LNCAP (cell line): ENCODE data around the gene PPRC1.

Experiments
- TF ChIP-seq, protein P1 (sequence below): fragments of 450-650 bp; IDR thresholded peaks from 2 replicates; pipeline ENCODE4 v1.5.1; 2017; ENCODE audit warnings: mild to moderate bottlenecking

PPRC1 gene

DNA sequence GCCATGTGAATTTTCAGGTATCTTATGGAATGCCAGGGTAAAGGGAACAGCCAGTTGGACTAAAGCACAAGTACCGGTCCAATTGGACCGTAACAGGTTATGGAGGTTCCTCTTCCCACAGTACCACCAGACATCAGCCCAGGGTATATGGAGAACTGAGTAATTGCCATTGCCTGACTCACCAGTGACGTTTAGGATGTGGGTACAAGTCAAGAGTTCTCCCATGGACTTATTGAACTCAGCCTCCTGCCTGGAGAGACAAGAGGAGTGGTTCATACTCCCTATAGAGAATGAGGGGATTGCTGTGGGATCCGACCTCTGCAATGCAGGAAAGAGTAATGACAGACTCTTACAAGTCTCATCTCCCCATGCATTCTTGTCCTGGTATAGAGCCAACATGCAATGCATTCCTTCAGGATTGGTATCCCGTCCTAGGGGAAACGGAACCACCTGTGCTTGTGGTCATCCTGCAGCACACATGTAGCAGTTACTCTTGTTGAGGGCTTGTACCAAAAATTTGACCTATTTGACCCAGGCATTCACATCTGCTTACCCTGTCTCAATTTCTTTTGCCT, 62.5 kb downstream of the PPRC1 start:
- TF ChIP-seq, protein P1, sequence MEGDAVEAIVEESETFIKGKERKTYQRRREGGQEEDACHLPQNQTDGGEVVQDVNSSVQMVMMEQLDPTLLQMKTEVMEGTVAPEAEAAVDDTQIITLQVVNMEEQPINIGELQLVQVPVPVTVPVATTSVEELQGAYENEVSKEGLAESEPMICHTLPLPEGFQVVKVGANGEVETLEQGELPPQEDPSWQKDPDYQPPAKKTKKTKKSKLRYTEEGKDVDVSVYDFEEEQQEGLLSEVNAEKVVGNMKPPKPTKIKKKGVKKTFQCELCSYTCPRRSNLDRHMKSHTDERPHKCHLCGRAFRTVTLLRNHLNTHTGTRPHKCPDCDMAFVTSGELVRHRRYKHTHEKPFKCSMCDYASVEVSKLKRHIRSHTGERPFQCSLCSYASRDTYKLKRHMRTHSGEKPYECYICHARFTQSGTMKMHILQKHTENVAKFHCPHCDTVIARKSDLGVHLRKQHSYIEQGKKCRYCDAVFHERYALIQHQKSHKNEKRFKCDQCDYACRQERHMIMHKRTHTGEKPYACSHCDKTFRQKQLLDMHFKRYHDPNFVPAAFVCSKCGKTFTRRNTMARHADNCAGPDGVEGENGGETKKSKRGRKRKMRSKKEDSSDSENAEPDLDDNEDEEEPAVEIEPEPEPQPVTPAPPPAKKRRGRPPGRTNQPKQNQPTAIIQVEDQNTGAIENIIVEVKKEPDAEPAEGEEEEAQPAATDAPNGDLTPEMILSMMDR: no peak

DNA sequence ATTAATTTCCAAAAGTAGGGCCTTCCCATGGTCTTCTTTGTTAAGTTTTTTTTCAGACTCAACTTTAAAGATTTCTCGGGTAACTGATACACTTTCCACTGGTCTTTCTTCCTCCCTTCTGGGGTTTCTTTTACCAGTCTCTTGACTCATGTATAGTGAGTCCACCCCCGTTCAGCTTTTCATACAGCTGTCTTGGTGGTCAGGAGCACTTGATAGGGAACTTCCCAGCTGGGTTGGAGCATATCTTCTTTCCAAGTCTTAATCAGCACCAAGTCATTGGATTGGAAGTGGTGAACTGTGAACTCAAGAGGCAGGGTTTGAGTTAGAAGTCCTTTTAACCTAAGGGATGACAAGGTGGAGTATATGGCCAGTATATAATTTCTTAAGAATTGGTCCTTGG, 64.1 kb downstream of the PPRC1 start:
- TF ChIP-seq, protein P1: no peak

DNA sequence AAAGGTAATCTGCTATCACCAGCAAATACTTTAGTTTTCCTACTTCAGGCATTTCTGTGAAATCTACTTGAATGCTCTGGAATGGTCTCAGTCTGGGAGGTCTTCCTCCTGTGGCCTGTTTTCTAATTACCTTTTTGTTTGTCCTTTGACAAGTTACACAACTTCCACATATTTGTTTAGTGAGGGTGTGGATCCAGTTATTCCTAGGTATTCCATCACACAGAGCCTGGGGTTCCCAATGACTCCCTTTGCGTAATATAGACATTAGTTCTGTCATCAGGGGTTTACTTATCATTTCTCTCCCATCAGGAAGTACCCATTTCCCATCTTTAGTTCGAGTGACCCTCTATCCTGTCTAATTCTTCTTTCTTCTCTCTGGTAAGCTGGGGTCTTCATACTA, 65.2 kb downstream of the PPRC1 start:
- TF ChIP-seq, protein P1: no peak
